Fibroblast of peridontal ligament (primary cell): ENCODE data around the gene TNFAIP8.

Experiments
- DNase-seq: peaks from one replicate; pipeline ENCODE4 v3.0.0-alpha.2; 2010; ENCODE audit errors: extremely low read depth

TNFAIP8 gene

DNA sequence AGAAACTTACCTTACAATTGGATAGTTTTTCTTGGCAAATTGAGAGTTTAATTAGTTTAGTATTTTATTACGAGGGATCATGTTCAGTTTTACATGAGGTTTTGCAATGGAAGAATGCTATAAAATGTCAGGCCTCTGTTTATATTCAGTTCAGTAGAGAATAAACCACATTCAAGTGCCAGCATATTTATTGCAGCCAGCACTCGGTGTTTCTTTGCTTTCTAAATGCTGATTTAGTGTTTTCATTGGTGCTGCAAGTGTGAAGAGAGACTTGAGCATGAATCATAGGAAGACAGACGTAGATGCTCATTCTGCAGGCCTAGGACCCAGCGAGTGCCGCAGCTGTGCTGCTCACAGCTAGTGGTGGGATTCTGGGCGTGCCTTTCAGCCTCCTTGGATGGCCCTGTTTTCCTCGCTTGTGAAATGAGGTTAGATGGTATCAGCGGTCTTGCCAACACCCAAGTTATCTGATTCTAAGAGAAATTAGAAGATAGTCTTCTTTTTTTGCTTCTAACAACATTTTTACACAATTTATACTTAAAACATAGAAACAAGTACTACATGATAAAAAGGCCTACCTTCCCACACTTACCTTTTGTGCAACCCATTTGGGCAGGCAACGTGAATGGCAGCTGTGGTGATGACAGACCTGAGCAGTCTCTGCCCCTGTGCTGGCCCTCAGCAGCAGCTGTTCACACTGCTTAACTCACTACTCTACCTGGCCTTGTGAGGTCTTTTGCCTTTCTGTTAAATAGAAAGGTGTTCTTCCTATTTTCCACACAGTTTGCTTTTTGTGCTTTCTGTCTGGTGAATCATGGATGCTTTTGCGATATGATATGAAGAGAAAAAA, 26.8 kb upstream of the TNFAIP8 start:
- DNase-seq, result peak; percentile 84

DNA sequence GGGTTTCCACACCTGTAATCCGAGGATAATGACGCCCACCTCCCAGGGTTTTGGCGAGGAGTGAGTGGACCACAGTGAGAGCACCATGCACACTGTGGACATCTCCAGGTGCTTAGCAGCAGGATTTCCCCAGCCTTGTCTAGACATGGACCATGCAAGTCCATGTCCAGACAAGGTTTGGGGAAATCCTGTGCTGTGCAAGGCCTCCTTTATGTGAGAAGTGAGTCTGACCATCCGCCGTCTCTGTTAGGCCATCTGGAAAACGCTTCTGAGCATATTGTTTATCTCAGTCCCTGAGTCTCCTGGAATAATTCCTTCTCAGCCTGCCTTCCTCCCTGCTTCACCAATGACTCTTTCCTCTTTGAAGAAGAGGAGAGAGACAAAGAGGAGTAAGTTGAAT, 26.2 kb upstream of the TNFAIP8 start:
- DNase-seq, result no peak

DNA sequence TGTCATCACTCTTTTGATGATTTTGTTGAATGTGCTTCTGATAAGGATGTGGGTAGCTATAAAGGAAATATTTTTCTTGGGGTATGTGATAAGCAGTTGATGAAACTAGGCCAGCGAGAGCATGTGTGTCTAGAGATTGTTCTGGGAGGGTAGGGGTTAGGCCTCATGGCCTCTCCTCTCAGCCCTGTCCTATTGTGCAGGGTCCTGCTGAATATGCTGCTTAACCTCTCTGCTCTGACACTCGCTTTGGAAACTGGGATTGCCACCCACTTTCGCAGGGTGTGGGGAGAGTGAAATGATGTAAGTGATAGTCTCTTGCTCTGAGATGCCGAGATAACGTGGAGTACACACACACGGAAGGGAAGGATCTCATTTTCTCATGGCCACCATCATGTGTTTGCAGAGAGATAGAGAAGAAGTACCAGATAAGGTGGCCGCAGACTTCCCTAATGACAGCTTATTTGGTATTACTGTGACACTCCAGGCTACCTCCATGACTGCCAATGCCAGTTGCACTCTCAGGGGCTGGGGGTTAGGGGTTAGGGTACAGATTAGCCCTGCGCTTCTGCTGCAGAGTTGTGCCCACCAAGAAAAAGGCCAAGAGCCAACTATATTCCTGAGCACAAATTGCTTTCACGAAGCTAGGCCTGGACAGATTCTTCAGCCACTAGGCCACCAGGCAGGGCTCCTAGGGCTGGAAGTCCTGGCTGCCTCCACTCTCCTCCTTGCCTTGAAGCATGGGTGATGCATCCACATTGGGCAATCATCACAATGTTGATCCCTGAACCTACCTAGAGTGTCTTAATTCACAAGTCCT, 25.2 kb upstream of the TNFAIP8 start:
- DNase-seq, result no peak

DNA sequence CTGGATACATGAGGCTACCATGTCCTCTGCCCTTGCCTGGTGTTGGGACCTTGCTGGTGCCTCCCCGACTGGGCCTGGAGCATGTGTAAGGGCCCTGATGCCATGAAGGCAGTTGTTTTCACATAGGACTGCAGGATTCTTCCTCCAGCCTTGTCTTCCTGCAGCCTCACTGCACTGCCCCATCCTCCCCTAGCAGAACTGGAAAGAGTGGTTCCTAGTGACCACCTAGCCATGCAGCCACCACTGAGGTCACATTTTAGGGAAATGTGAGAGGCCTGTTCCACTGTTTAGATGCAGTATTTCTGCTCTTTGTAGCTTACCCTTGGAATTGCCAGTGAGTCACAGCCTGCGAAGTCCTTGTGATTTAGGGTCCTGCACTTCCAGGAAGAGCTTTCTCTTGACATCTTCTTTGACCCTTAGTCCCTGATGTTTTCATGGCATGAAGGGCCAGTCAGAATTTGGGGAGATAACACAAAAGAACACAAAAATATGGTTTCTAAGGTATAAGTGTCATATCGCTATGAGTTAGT, 24.2 kb upstream of the TNFAIP8 start:
- no peak for DNase-seq

DNA sequence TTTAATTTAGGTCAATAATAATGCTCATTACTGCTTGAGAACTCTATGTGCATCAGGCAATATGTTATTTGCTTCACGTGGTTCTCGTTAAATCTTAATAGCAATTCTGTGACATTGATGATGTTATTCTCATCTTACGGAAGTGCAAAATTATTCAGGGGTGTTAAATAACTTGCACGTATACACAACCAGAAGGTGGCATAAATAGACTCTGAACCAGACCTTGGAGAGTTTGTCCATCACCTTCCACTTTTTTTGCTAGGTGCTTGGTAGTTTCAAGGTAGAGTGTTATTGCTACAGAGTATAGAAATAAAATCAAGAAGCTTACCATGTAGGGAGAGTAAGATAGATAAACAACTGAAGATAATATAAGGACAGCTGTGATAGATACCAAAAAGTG, 23.6 kb upstream of the TNFAIP8 start:
- no peak for DNase-seq

DNA sequence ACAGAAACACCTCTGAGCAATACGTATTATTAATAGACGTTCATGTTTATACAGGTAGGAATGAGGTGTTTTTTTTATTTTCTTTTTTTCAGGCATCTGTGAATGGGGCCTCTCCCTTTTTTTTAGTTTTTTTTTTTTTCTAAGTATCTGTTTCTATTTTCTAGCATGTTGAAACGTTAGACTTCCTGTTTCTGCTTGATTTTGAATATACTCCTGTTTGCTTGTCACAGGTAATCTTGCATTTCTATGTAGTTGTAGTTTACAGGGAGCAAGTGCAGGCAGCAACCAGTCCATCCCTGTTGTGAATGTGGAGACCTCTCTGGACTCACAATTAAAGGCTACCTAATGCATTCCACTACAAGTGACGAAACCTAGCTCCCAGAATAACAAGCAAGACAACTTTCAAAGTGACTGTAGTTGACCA, 22.8 kb upstream of the TNFAIP8 start:
- DNase-seq, result no peak

DNA sequence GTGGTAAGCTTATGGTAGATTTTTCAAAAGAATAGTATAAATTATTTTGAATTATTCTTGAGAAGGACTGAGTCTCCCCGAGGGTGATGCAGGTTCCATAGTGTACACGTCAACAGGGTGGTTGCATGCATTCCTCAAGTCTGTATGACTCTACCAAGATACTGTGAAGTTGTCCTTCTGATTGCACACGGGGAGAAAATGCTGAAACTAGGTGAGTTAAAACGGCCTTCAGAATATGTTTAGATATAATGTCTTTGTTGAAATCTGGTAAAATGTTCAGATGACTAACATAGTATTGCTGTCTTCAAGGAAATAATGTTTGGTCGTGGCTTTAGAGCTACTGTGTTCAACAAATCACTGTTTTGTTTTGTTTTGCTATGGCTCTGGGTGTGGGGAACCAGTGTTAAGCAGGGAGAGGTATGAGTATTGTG, 22.4 kb upstream of the TNFAIP8 start:
- DNase-seq, result no peak

DNA sequence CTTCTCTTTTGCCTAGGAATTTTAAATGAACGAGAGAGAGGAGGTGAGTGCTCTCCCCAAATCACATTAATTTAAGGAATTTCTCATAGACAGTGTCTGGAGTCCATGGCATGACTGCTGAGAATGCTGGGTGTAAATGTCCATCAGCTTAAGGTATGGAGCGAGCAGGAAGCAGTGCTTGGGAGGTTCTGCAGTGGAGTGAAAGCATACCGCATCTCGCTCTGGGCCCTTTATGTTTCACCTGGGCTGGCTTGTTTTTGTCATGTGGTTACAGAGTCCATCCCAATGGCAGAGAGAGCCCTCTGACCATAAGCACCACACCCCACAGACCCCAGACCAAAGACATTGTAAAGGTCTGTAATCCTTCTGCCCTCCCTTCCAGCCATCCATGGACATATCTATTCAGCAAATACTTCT, 20.6 kb upstream of the TNFAIP8 start:
- DNase-seq, result no peak

DNA sequence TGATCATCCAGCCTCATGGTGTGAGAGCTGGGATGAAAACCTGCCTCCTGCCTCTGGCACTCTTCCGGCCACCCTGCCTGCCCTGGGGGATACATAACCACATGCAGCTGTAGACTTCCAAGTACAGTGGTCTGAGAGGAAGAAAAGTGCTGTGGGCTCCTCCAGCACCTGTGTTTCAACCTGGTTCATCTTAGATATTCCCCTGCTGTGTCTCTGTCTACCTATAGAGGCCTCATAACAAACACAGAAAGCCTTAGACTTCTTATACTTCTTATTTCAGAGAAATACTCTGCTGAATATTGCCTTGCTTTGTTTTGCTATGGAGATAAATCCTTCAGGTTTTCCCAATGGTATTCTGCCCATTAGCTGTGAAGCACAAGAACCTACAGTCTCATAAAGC, 19.6 kb upstream of the TNFAIP8 start:
- no peak for DNase-seq

DNA sequence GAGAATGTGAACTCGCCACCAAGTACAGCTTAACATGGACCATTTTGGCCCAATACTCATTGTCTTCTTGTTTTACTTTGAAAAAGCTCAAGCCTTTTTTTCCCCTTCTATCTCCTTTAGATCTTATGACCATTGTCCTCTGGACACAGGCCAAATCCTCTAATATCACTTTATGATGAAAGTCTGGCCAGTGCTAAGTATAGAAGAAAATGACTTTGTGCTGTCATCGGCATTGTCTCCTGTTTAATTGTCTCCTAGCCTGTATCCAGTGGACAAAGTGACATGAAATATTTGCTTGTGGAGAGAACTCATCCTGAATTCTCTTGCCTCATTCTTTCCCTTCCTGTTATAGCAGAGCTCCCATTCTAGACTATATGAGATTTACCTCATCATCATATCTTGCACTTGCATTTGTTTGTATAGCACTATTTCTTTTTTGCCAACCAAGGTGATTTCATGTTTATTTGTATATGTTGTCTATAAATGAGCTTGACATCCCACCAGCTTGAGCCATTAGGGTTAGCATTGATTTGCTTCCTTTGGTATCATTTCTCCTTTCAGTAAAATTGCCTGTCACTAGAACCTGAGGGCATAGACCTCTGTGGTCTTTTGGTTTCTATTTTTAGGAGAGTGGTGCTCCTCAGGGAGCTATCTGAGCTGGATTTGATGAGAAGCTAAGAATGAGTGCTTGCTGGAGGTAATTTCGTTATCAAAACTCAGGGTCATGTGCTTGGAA, 18.8 kb upstream of the TNFAIP8 start:
- no peak for DNase-seq

DNA sequence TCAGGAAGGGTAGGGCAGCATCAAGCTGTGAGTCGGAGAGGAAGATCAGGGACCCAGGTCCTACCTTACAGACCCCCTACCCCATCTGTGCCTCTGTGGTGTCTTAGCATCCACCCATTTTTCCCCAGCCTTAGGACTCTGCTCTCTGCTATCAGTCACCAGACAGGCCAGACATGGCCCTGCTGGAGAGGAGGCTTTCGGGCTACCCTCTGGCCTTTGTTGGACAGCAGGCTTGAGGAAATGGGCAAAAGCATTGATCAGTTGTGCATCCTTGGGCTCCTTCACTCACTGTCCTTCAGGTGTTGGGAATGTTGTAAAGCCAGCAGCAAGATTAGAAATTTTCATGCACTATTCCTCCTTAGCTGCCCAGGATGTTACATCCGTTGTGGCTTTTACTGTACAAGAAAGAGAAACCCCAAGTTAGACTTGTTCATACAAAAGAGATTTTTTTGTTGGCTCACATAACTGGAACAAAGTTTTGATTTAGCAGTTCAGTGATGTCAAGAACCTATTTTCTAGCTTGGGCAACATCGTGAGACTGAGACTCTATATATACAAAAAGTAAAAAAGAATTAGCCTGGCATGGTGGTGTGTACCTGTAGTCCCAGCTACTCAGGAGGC, 17.4 kb upstream of the TNFAIP8 start:
- no peak for DNase-seq

DNA sequence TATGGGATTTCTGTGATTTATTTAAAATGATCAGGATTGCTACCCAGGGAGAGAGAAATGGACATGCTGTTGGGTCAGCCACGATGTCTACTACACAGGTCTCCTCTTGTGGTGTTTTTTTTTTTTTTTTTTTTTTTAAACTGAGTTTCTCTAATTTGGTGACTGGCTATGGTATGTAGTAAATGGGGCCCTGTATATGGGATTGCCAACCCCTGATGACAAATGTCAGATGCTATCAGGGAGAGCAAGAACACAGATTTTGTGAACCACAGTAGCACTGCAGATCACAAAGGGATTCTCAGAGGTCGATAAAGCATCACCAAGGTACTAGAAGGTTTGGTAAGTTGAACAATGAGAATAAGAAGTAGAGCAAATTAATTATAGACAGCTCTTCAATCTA, 16.5 kb upstream of the TNFAIP8 start:
- no peak for DNase-seq

DNA sequence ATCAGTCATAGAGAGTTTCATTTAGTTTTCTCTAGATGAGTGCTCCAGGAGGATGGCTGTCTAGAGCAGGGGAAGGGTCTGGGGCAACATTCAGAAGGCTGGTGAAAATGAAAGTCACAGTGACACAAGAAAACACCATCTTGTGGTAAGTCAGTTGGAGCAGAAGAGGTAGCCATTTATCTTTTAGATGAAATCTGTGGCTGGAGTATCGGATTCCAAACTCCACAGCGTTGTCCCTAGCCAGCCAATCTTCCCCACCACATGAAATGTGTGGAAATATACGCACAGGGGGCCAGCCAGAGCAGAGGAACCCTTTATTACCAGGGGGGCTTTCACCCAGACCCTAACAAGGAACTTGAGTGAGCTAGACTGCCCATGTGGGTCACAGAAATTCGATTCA, 15.9 kb upstream of the TNFAIP8 start:
- DNase-seq, result no peak

DNA sequence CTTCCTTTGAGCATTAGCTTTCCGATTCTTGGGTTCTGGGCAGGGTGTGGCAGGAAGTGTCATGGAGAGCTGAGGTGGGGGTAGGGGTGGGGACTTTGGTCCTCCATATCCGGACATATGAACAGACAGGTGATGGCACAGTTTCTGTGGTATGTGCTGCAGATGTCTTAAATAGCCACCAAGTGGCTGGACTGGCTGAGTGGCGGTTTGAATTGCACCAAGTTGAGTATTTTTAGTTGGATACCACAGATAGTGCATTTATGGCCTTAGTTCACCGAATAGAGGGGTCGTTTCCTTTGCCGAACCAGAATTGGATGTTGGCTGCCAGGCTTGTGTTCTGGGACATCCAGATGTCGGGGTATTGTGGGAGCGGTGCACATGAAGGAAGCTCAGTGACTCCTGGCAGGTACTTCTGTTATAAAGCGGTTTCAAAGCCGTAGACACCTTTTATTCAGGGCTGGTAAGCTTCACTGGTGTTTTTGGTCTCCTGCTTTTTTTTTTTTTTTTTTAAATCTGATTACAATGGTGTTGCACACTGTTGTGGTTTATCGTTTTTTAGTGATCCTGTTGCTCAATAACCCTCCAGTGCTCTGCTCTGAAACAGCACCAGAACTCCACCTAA, 15.1 kb upstream of the TNFAIP8 start:
- DNase-seq, result no peak

DNA sequence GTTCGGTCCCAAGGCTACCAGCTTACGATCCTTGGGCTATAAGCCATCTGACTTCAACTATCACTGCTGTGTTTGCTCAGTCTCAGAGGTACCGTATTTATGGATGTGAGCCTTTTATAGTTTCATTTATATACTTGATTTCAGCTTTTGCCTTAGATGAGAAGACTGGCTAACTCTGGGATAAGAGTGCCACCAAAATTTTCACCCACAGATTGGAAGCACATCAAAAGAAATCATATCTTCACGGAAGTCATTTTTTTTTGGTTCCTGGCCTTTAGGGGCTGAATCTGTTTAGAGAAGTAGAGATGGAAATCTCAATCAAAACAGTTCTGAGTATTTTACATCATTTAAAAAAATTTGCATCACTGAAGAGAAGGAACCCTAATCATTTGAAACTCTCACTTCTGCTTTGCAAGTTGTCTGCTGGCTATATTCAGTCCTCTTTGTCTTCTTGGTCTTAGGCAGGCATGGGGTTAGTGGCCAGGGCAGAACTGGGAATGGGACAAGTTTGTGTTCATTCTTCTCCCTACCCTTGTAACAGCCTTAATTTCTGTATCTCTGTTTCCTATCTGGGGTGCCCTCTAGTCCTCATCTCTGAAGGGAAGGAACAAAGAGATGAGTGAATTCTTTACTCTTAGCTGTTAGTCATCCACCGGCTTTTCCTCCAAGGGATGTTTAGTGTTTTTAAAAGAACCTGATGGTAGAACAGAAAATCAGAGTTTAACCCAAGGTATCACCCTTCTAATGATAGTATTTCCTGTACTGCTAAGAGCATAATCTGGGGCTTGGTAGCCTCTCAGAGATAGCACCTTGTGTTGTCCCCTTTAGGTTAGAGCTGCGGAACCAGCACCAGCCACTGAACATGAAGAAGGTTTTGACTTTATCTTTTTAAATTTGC, 14.1 kb upstream of the TNFAIP8 start:
- DNase-seq, result no peak

DNA sequence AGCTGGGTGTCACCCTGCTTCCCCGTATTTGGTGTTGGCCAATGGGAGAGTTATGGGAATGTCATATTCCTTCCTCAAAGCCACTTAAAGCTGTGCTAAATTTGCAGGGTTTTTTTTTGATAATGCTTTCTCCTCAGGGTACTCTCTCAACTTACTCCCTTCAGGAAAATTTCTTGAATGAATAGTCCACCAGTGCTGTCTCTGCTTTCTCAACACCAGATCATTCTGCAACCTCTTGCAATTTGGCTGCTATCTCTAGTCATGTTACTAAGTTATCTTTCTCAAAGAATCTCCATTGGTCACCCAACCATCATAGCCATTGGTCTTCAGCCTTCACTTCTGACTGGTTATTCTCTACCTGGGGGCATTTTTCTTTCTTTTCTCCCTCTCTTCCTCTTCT, 13.4 kb upstream of the TNFAIP8 start:
- DNase-seq, result no peak

DNA sequence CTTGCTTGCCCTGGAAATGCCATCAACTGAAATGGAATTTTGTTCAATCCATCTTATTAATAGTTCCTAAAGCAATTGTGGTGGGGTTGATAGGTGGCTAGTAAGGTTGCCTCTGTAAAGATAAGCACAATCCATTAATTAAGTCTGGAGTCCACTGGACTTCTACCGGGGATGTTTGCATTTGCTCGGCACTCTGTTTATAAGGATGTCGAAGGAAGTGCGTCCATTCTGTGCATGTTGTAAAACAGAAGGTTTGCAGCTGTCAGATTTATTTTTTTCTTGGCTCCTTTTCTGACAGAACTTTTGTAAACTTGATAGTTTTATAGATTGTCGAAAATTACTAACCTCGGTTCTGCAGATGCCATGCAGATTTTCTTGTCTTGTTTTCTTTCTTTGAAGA, 12.8 kb upstream of the TNFAIP8 start:
- no peak for DNase-seq

DNA sequence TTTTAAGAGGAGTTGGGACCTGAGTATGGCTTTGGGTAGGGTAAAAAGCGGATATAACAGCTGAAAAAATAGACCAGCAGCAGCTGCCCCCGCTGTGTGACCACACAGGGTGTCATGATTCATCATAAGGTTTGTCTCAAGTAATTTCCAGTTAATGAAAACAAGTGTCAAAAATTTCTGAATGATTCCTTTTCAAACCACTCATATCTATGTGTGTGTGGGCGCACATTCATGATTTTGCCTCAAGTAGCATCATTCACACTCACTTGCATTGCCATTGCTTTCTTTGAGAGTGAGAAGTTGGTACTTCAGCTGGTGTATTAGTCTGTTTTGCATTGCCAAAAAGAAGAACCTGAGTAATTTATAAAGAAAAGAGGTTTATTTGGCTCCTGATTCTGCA, 12.1 kb upstream of the TNFAIP8 start:
- DNase-seq, result no peak

DNA sequence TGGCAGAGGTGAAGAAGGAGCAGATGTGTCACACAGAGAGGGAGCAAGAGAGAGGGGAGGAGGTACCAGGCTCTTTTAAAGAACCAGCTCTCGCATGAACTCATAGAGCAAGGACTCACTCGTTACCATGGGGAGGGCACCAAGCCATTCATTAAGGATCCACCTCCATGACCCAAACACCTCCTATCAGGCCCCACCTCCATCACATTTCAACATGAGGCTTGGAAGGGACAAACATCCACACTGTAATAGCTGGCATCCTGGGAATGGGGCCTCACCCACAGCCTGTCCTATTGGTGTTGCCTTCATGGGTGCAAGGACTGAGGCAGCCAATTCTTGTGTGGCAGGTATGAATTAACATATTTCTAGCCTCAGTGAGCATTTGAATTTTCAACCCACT, 11.6 kb upstream of the TNFAIP8 start:
- no peak for DNase-seq

DNA sequence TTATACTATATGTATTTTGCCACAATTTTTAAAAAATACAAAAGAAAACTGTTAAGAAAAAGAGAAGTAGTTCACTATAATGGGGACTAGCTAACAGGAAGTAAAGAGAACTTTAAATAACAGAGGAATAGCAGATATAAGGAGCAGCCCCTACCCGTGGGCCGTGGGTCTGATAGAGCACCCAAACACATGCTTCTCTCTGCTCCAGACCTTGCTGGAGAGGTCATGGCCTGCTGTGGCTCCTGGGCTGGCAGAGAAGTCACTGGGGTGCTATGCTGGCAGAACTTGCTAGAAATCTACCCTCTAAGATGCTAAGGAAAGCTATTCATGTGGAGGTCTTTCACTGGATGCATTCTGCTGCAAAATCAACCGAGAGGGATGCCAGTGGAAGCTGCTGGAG, 10.0 kb upstream of the TNFAIP8 start:
- no peak for DNase-seq
